HG03280 (cell line): ENCODE measurements around the gene GLYATL3.

Source experiments
- ATAC-seq: cut with Tn5 transposase; IDR thresholded peaks from one replicate; pipeline ENCODE4 v1.9.1; 2021; ENCODE audit warnings: mild to moderate bottlenecking, moderate library complexity; ENCODE audit not compliant: unreplicated experiment

Gene GLYATL3

DNA sequence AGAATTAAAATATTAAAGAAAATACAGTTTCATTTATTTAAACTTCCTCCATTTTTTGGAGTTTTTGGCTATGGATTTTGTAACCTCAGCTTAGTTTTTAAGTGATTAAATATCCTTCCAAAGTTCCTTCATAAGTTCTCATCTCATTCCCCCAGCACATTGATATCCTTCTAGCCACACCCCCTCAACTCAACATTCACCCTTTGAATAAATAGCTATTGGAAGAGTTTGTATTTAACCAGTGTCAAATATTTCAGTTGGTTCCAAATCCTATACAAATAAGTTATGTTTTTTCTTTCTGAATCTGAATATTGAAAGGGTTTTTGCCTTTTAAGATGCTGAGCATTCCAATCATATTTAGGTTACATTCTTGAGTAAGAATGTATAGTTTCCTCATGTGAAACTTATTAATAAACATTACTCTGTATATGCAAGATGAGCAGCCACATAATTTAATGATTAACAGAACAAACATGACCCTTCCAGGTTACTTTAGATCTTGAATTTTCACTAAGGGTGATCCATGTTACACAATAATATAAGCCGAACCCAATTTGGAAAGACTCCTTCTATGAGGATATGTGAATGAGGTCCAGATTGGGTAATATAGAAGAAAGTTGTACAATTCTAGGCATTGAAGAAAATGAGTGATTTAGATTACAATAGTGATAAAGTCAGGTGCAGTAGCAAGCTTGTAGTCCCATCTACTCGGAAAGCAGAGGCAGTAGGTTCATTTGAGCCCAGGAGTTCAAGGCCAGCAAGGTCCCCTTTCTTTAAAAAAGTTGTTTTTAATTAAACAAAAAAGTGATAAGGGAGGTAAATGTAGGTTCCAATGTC lies 13.6 kb downstream of the GLYATL3 start:
- no peak for ATAC-seq

DNA sequence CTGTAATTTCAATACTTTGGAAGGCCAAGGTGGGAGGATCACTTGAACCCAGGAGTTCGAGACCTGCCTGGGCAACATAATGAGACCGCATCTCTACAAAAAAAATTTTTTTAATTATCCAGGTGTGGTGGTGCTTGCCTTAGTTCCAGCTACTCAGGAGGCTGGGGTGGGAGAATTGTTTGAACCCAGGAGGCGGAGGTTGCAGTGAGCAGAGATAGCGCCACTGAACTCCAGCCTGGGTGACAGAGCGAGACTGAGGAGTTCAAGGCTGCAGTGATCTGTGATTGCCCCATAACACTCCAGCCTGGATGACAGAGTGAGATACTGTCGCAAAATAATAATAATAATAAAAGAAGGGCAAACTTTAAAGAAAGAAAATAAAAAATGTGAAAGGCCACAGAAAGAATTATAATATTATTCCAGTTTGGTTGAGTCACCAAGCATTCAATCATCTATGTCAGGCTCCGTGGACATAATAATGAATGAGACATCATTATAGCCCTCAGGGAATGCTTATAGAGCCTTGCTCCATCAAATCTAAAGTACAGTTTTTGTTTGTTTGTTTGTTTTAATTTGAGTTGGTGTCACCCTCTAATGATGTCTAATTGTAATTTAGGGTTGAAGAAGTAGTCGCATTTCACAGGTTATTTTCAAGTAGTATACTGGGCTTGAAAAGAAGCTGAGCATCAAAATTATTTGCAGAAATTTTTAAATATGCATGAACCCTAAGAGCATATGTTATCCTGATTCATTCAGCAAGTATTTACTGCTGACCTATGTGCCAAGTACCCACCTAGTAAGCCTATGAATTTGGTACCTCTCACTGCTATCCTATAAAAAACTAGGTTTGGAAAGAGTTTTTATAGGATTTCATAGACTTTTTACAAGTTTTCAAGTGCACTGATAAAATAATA lies 15.1 kb downstream of the GLYATL3 start:
- ATAC-seq = no peak

DNA sequence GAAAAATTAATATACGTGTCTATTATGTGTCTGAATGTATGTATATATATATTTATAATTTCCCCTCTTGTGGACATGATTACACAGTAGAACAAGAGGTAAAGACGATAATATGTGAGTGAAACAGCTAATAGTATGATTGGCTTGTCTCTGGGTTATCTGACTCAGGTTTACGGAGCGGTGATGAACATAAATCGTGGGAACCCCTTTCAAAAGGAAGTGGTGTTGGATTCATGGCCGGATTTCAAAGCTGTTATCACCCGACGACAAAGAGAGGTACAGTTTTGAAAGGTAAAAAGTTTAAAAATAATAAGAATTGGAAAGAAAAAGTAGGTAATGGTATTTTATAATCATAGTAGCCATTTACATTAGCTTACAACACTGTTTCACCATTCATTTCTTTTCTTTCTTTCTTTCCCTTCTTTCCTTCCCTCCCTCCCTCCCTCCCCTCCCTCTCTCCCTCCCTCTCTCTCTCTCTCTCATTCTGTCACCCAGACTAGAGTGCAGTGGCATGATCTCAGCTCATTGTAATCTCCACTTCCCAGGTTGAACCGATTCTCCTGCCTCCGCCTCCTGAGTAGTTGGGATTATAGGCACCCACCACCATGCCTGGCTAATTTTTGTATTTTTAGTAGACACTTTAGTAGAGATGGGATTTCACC lies 15.9 kb downstream of the GLYATL3 start:
- no peak for ATAC-seq

DNA sequence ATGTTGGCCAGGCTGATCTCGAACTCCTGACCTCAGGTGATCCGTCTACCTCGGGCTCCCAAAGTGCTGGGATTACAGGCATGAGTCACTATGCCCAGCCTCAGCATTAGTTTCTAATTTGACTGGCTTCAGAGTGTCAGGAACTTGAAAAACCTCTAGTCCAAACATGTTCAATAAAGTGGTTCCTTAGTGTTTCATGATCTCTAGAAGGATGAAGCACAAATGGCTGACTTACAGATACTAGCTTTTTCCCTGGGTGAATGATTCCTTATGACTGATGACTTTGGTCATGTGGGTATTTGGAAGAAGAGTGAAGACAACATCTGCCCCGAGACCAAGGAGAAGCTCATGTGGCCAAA lies 16.4 kb downstream of the GLYATL3 start:
- no peak for ATAC-seq

DNA sequence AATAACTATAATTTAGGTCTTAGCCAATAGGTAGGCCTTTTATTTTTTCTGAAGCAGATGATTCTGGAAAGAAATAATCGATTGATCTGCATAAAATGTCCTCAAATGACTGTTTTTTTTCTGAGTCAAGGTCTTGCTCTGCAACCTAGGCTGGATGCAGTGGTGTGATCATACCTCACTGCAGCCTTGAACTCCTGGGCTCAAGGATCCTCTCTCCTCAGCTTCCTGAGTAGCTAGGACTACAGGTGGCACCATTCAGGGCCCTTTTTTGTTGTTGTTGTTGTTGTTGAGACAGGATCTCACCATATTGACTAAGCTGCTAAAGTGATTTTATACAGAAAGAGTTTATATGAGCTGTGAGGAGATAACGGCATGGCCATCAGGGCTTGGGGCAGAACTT lies 18.2 kb downstream of the GLYATL3 start:
- no peak for ATAC-seq

DNA sequence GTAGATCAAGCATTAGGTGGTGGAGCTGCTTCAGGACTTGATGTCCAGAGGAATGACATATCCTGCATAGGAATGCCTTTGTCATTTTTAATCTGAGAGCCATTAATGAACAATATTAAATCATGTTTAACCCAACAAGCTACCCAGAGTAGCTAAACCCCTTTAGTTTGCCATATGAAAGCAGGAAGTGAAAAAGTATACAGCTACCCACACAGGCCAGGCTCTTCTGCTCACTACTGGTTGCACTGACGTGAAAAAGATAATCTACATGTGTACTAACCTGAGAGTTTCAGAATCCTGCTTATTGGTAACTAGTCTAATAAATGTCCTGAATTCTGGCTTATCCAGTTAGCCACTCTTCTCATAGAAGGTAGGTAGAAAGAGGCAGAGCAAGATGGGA lies 19.9 kb downstream of the GLYATL3 start:
- ATAC-seq = peak; percentile 97

DNA sequence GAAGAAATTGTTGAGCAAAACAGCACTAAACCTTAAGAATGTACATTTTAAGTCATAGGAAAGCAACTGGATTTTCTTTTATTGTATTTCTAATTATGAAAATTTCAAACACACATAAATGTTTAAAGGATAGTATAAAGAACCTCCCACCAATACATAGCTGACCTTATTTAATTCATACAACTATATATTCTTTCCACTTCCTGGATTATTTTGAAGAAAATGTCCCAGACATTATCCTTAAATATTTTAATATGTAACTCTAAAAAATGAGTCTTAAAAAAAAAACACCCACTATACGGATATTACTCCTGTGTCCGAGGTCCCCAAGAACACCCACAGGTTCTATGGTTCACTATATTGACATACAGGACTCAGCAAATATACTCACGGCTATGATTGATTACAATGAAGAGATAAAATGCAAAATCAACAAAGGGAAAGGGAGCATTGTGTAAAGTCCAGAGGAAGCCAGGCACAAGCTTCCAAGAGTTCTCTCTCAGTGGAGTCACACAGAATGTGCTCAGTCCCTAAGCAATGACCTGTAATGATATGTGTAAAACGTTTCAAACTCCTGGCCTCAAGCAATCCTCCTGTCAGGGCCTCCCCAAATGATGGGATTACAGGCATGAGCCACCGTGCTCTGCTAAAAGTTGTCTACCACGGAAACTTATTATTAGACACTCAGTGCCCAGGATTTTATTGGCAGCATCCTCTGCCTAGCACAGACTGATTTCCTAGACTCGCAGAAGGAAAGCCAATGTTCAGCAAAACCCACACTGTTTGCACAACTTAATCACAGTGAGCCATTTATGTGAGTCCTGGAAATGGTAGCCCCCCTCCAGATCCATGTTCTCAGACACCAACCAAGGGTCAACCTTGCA lies 23.2 kb downstream of the GLYATL3 start:
- ATAC-seq = no peak

DNA sequence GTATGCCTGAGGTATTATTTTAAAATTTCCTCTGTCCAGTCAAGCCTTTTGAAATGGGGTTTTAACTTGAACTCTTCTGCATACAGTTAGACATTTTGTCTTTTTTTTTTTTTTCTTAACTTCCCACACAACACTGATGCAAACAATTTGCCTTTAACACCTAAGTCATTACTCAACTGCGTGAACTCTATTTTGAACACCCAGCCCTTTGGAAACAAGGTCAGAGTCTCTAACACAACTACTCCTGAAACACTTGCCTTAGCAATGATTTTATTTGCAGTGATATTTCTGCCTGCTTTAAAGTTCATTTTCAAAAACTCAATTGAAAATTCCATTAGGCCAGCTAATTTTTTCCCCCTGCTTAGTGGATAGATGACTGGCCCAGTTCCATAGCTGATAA lies 24.2 kb downstream of the GLYATL3 start:
- ATAC-seq = no peak

DNA sequence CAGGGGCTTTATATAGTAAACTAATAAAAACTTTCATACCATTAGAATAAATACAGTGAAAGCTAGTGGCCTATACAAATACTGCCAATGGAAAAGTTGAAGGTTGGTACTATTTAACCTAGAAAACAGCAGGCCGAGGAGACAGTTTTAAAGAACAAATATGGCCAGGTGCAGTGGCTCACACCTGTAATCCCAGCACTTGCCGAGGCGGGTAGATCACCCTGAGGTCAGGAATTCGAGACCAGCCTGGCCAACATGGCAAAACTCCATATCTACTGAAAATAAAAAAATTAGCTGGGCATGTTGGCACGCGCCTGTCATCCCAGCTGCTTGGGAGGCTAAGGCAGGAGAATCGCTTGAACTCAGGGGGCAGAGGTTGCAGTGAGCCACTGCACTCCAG lies 24.8 kb downstream of the GLYATL3 start:
- ATAC-seq = no peak

DNA sequence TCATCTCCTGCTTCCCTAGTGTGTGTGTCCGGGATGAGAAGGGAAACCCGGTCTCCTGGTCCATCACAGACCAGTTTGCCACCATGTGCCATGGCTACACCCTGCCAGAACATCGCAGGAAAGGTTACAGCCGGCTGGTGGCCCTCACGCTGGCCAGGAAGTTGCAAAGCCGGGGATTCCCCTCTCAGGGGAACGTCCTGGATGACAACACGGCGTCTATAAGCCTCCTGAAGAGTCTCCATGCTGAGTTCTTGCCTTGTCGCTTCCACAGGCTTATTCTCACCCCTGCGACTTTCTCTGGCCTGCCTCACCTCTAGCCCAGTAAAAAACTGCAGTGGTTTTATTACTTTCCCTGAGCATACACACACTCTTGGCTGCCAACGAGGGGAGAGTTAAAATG lies 26.9 kb downstream of the GLYATL3 start:
- ATAC-seq = no peak

DNA sequence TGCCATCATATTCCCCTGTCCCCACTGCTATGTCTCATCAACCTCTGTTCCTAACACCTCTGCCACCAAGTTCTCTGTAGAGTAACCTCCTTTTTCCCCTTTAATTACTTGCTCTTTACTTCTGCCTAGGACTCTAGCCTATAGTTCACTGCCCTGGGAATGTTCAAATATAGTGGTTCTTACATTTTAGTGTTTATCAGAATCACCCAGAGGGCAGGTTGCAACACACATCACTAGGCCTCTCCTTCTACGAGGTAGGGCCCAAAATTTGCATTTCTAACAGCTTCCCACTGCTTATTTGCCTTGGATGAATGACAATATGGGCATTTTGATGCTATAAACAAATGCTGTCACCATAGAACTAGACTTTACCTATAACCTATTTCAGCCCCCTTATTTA lies 27.6 kb downstream of the GLYATL3 start:
- ATAC-seq = no peak

DNA sequence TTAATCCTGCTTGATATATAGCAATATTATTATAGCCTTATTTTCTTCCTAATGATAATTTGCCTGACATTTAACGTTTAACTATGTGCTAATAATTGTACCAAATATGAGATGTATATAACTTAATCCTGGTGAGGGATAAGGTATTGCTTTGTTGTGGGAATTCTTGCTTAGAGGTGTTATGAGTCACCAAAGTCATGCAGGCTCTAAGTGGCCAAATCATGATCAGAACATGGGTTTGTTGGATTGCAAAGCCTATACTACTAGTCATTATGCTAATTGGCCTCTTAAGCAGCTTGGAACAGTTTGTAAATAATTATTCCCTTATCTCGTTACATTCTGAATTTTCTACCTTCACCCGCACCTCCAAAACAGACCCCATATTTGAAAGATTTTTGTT lies 28.8 kb downstream of the GLYATL3 start:
- ATAC-seq = no peak

DNA sequence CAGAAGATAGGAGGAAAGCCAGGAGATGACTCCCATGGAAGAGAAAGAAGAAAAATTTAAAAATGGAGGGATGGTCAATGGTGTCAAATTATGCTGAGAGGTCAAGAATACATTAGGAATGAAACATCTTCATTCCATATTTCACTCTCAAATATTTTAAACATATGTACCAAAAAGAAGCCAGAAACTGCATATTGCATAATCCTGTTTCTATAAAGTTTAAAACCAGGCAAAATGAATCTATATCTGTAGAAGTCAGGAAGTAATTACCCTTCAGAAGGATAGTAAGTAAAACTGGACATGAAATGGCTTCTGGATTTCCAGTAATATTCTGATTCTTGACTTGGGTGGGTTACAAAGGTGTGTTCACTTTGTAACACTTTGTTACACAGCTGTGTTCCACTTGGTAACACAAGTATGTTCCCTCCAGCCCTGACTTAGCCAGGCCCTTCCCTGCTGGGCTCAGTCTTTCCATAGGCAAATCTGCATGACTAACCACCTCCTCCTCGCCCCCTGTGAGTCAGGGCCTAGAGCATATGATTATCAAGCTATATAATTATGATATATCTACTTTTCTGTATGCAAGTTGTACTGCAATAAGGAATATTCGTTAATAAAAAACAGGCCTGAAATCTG lies 30.5 kb downstream of the GLYATL3 start:
- no peak for ATAC-seq

DNA sequence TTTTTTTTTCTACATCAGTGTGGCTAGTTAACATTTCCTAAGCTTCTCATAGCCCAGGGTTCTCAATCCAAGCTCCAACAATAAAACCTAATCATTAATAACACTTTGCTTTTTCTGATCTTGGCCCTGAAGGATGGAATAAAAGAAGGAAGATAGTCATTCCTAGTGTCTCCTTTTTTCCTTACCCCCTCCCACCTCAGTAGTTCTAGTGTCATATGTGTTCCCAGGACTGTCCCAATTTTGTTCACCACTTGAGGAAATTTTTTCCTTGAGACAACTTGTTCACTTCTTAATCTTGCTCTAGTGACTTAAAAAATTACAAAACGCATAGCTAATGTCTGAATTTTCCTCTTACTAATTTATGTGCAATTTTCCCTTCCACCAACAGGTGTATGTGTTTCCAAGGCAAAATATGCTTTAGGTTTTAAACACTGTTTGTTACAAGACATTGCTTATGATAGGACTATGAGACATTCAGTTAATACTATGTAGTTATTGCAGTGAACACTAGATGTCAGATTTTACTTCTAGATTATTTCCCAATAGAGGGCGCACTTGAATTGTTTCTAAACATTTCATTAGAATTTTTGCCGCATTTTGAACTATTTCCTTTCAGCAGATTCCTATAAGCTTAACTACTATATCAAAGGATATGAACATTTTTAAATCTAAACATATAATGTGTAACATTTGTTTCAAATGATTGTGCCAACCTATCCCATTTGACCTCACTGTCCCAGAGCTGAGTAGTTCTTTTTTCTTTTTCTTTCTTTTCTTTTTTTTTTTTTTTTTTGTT lies 32.2 kb downstream of the GLYATL3 start:
- ATAC-seq = peak; percentile 95

DNA sequence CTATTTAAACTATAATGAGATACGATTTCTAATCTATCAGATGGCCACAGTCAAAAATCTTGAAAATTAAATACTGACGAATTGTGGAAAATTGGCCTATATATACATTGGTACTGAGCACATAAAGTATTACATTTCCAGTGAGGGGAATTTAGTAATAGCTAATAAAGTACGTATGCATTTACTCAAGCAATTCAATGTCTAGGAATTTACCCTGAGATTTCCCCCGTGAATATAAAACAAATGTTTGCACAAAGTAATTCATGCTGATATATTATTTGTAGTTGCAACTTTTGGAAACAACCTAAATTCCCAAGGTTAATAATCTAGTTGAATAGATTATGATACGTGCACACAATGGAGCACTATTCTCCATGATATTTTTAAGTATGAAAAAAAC lies 36.1 kb downstream of the GLYATL3 start:
- no peak for ATAC-seq

DNA sequence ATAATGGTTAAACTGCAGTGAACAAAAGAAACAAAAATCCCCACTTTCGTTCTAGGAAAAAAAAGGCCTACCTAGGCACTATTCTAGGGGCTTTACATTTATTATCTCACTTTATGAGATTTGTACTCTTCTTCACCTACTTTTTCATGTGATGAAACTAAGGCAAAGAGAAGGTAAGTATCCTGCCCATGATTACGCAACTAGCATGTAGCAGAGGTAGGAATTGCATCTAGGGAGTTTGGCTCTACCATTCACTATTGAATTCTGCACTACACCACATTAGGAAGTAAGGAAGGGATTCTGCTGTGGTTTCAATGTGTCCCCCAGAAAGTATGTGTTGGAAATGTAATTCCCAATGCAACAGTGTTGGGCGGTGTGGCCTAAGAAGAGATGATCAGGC lies 39.4 kb downstream of the GLYATL3 start:
- ATAC-seq = no peak

DNA sequence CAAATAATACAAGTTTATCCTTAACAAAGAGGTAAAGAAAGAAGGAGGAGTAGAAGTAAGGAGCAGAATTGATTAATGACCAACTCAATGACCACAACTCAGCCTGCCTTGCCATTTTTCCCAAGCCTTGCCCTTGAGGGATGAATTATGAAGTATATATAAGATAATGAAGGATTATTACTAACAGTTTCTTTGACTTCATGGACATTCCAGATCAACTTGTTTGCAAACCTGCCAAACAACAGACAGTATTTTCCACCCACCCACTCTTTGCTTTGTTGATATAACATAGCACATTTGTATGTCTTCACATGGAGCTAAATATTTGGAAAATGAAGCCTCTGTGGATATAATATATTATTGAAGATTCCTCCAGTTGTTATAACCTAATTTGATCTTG lies 40.9 kb downstream of the GLYATL3 start:
- ATAC-seq = no peak

DNA sequence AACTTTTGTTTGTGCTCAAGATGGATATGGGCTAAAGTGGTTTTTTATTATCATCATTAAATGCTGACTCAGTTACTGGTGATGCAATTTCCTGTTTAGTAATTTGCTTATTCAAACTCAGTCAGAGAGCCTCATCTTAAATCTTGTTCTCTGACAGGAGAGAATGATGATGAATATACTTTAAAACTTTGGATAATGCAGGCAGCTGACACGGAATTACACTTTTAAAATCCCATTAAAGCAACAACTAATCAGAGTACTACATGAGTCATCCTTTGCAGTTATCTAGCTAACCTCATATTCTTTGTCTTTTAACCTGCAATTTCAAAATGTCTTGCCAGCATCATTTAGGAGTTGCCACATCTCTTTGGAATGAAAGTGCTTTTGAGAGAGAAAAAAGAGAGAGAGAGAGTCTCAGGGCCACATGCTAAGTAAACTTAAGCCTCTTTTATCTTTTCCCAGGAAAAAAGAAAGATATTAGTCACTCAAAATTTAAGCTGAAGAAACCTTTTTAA lies 41.5 kb downstream of the GLYATL3 start:
- no peak for ATAC-seq

DNA sequence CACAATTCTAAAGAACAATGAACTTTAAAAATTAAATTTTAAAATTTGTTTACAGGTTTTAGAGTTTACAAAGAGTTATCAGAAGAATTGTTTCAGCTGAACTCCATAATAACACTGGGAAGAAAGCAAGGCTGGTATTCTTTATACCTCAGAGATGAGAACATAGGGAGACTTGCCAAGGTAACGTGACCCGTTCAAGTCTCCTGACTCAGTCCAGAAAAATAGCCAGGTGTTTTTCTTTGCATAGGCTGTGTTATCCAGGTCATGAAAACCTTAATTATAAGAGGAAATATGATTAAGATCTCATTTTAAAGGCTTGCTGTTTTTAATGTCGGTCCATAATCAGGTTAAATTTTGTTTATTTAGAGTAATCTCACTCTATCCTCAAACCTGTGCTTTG lies 42.2 kb downstream of the GLYATL3 start:
- no peak for ATAC-seq
